GM13977 (cell line): ENCODE results near the gene DCTN4.

ENCODE experiments used
- DNase-seq: peaks from one replicate; pipeline ENCODE4 v3.0.0; 2012; ENCODE audit warnings: low spot score
- in situ Hi-C: fragments of 300-500 bp; cut with MboI; formaldehyde crosslinking; loops from one replicate; pipeline ENCODE4 v1.12.0; 2022; ENCODE audit warnings: low sequenced_read_pairs, low pct_unique_long_range_greater_than_20kb, mixed read lengths, inconsistent platforms; ENCODE audit not compliant: unreplicated experiment
- TF ChIP-seq, protein P1 (sequence below): IDR thresholded peaks from 2 replicates; pipeline ENCODE4 v1.5.1; 2012; ENCODE audit warnings: mild to moderate bottlenecking, control low read depth; ENCODE audit not compliant: insufficient read depth; ENCODE audit errors: extremely low read depth, missing control alignments

Gene DCTN4

GRCh38 chr5:150785950-150786349 is 27.1 kb upstream of the DCTN4 start:
- TF ChIP-seq, protein P1, sequence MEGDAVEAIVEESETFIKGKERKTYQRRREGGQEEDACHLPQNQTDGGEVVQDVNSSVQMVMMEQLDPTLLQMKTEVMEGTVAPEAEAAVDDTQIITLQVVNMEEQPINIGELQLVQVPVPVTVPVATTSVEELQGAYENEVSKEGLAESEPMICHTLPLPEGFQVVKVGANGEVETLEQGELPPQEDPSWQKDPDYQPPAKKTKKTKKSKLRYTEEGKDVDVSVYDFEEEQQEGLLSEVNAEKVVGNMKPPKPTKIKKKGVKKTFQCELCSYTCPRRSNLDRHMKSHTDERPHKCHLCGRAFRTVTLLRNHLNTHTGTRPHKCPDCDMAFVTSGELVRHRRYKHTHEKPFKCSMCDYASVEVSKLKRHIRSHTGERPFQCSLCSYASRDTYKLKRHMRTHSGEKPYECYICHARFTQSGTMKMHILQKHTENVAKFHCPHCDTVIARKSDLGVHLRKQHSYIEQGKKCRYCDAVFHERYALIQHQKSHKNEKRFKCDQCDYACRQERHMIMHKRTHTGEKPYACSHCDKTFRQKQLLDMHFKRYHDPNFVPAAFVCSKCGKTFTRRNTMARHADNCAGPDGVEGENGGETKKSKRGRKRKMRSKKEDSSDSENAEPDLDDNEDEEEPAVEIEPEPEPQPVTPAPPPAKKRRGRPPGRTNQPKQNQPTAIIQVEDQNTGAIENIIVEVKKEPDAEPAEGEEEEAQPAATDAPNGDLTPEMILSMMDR: no peak
- in situ Hi-C loops: no loop called here
- DNase-seq: no peak

GRCh38 chr5:150783422-150783928 is 24.7 kb upstream of the DCTN4 start:
- DNase-seq: peak; percentile 43
- TF ChIP-seq, protein P1: no peak

GRCh38 chr5:150782850-150783249 is 24.0 kb upstream of the DCTN4 start:
- no peak for DNase-seq
- TF ChIP-seq, protein P1: no peak
- in situ Hi-C loops: no loop called here

More at GRCh38 chr5:150783422-150783928, 24.7 kb upstream of the DCTN4 start:
- in situ Hi-C loops: no loop called here

DNA sequence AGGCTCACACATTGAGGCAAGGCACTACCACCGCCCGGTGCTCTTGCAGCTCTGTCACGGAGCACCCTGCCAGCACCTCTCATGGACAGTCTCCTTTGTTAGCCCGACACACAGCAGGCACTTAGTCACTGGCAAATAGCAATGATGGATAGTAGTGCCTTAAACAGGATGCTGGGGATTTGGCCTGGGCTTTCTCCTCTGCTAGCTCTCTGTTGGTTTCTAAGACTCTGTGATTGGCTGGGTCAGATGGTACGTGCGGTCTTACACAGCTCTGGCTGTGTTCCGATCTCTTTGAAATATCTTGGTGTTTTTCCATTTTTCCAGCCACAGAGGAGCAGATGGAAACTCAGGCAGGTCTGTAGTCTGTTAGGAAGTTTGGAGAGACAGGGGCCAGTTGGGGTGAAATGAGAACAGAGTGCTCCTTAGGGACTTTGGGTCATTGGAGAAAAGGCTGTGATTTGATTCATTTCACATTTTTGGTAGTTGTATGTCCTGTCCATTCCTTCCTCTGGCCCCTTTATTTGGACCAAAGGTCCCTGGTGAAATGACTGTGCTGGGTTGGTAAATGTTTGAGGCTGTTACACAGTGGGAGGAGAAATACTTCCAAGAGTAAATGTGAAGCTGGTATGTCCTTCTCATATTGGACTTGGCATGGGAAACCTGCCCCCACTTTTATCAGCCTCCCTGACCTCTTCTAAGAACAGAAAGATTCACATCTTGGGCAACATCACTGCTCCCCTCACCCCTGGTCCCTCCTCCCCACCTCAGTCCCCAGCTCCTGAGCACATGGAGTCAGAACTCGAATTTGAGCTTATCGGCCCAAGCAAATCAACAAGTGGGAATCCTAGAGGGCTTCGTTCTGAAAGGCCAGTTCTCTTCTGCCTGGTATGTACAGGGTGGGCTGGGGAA is 23.1 kb upstream of the DCTN4 start:
- DNase-seq: no peak
- TF ChIP-seq, protein P1: no peak
- in situ Hi-C loops: no loop called here

DNA sequence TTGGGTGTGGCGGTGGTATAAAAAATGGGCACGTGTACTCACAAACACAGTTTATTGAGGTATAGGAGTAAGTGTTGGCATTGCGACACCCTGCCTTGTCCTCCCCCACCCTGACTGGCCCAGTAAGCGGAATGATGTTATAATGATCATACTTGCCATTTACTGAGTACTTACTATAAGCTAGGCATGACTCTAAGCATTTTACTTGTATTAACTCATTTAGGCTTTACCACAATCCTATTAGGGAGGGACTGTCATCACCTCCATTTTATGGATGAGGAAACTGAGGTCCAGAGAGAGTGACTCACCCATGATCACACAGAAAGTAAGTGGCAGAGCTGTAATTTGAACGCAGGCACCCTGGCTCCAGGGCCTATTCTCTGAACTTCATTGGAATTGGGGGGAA is 22.0 kb upstream of the DCTN4 start:
- TF ChIP-seq, protein P1: no peak
- in situ Hi-C loops: no loop called here
- DNase-seq: no peak

GRCh38 chr5:150780187-150780692 is 21.4 kb upstream of the DCTN4 start:
- peak; percentile 56 for DNase-seq

More at GRCh38 chr5:150780187-150780692, 21.4 kb upstream of the DCTN4 start:
- in situ Hi-C loops: no loop called here
- TF ChIP-seq, protein P1: no peak
